ENCODE measurements around the gene RRP15.

The RRP15 gene

GRCh38 chr1:218364028-218364710 lies 79.1 kb downstream of the RRP15 start:
- Histone ChIP-seq H3K9ac (ENCODE audit: low read length) (no peak overlapping the region), H3K27ac (ENCODE audit: low read length) (no peak overlapping the region), H3K4me2 (ENCODE audit: low read length) (no peak overlapping the region), H3K9me3 (ENCODE audit: insufficient read depth, low read length) (no peaks in the 10 kb centered on the region), H3K4me1 (ENCODE audit: low read length) (no peaks in the 10 kb centered on the region), H4K20me1 (ENCODE audit: insufficient read depth, low read length) (no peaks in the 10 kb centered on the region), H3K4me3 (ENCODE audit: low read length) (no peak overlapping the region), H3K36me3 (replicated peaks; ENCODE audit: low read depth, low read length) (no peaks in the 10 kb centered on the region), H3K27me3 (ENCODE audit: low read depth, low read length) (no peaks in the 10 kb centered on the region), H2AFZ (ENCODE audit: low read depth, low read length) (no peak overlapping the region), H3K79me2 (ENCODE audit: low read length) (no peaks in the 10 kb centered on the region)
- TF ChIP-seq, protein P1, sequence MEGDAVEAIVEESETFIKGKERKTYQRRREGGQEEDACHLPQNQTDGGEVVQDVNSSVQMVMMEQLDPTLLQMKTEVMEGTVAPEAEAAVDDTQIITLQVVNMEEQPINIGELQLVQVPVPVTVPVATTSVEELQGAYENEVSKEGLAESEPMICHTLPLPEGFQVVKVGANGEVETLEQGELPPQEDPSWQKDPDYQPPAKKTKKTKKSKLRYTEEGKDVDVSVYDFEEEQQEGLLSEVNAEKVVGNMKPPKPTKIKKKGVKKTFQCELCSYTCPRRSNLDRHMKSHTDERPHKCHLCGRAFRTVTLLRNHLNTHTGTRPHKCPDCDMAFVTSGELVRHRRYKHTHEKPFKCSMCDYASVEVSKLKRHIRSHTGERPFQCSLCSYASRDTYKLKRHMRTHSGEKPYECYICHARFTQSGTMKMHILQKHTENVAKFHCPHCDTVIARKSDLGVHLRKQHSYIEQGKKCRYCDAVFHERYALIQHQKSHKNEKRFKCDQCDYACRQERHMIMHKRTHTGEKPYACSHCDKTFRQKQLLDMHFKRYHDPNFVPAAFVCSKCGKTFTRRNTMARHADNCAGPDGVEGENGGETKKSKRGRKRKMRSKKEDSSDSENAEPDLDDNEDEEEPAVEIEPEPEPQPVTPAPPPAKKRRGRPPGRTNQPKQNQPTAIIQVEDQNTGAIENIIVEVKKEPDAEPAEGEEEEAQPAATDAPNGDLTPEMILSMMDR (IDR thresholded peaks at IDR 0.05; ENCODE audit: low read depth, low read length): no peak
- TF ChIP-seq EZH2phosphoT487 (IDR thresholded peaks at IDR 0.05; ENCODE audit: low read depth): no peak

- Histone ChIP-seq H3K79me2 (ENCODE audit: low read length) (no peaks in the 10 kb centered on the region), H3K27me3 (ENCODE audit: low read depth, low read length) (no peaks in the 10 kb centered on the region), H4K20me1 (ENCODE audit: insufficient read depth, low read length) (no peaks in the 10 kb centered on the region), H3K4me2 (ENCODE audit: low read length) (no peak overlapping the region), H3K9ac (ENCODE audit: low read length) (no peak overlapping the region), H3K36me3 (replicated peaks; ENCODE audit: low read depth, low read length) (no peaks in the 10 kb centered on the region), H2AFZ (ENCODE audit: low read depth, low read length) (no peak overlapping the region), H3K27ac (ENCODE audit: low read length) (no peak overlapping the region), H3K4me3 (ENCODE audit: low read length) (no peak overlapping the region), H3K9me3 (ENCODE audit: insufficient read depth, low read length) (no peaks in the 10 kb centered on the region), H3K4me1 (ENCODE audit: low read length) (no peaks in the 10 kb centered on the region)
- TF ChIP-seq EZH2phosphoT487 (IDR thresholded peaks at IDR 0.05; ENCODE audit: low read depth): no peak
- TF ChIP-seq, protein P1 (IDR thresholded peaks at IDR 0.05; ENCODE audit: low read depth, low read length): no peak
These were observed 80.3 kb downstream of the RRP15 start for GRCh38 chr1:218365226-218365999.

DNA sequence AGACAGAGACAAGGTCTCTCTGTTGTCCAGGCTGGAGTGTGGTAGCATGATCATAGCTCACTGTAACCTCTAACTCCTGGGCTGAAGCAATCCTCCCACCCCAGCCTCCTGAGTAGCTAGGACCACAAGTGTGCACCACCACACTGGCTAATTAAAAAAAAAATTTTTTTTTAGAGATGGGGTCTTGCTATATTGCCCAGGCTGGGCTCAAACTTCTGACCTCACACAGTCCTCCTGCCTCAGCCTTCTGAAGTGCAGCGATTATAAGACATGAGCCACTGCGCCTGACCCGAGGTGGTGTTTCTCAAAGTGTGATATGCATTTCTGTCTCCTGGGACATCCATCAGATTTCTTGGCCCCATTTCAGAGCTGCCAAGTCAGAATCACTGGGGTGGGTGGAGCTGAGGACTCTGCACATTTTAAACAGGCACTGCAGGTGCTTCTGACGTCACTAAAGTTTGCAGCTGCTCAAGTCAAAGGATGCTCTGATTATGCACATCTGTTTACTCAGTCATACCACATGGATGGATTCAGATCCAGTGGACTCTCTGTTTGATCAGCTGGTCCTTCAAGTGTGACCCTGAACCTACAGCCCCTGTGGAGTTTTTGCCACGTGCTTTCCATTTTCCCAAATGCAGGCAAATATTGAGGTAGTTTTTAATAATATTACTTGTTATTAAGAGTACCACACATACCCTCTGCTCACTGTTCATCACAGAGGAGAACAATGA lies 81.4 kb downstream of the RRP15 start:
- H4K20me1 ChIP-seq (ENCODE audit: insufficient read depth, low read length): no peaks in the 10 kb centered on the region
- no peaks in the 10 kb centered on the region for H3K36me3 ChIP-seq (replicated peaks; ENCODE audit: low read depth, low read length)
- H3K27ac ChIP-seq (ENCODE audit: low read length): no peak overlapping the region
- H3K9ac ChIP-seq (ENCODE audit: low read length): no peak overlapping the region
- H3K79me2 ChIP-seq (ENCODE audit: low read length): no peaks in the 10 kb centered on the region
- H3K9me3 ChIP-seq (ENCODE audit: insufficient read depth, low read length): no peaks in the 10 kb centered on the region
- no peak overlapping the region for H3K4me3 ChIP-seq (ENCODE audit: low read length)
- no peak overlapping the region for H2AFZ ChIP-seq (ENCODE audit: low read depth, low read length)
- H3K4me1 ChIP-seq (ENCODE audit: low read length): no peaks in the 10 kb centered on the region
- TF ChIP-seq EZH2phosphoT487 (IDR thresholded peaks at IDR 0.05; ENCODE audit: low read depth): no peak
- TF ChIP-seq, protein P1 (IDR thresholded peaks at IDR 0.05; ENCODE audit: low read depth, low read length): no peak
- no peak overlapping the region for H3K4me2 ChIP-seq (ENCODE audit: low read length)
- no peaks in the 10 kb centered on the region for H3K27me3 ChIP-seq (ENCODE audit: low read depth, low read length)

DNA sequence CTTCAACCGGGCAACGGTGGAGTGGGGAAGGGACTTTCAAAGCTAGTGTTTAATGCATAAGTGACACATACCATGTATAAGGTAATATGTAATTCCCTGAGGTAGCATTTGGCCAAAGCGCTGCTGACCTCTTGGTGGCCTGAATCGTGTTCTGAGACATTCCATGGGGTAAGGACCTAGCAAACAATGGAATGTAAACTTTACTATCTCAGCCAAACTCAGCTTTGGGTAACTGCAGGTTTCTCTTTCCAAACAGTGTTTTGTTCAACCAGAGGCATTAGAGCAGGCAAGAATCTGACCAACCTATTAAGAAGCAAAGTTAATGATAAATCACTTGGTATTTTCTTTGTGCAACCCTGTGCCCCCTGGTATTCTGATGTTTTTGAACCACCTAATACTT lies 82.0 kb downstream of the RRP15 start:
- no peak overlapping the region for H3K27ac ChIP-seq (ENCODE audit: low read length)
- no peaks in the 10 kb centered on the region for H3K27me3 ChIP-seq (ENCODE audit: low read depth, low read length)
- H3K4me2 ChIP-seq (ENCODE audit: low read length): no peak overlapping the region
- no peak overlapping the region for H3K9ac ChIP-seq (ENCODE audit: low read length)
- H3K79me2 ChIP-seq (ENCODE audit: low read length): no peaks in the 10 kb centered on the region
- H4K20me1 ChIP-seq (ENCODE audit: insufficient read depth, low read length): no peaks in the 10 kb centered on the region
- no peaks in the 10 kb centered on the region for H3K4me1 ChIP-seq (ENCODE audit: low read length)
- H3K4me3 ChIP-seq (ENCODE audit: low read length): no peak overlapping the region
- no peaks in the 10 kb centered on the region for H3K36me3 ChIP-seq (replicated peaks; ENCODE audit: low read depth, low read length)
- H3K9me3 ChIP-seq (ENCODE audit: insufficient read depth, low read length): no peaks in the 10 kb centered on the region
- H2AFZ ChIP-seq (ENCODE audit: low read depth, low read length): no peak overlapping the region
- no peak for TF ChIP-seq EZH2phosphoT487 (IDR thresholded peaks at IDR 0.05; ENCODE audit: low read depth)
- TF ChIP-seq, protein P1 (IDR thresholded peaks at IDR 0.05; ENCODE audit: low read depth, low read length): no peak
